ENCODE data around the gene SMARCE1.

Gene SMARCE1

GRCh38 chr17:40645943-40646342 lies 1.7 kb downstream of the SMARCE1 start:
- no peak for DNase-seq (ENCODE audit: low read depth in 2 of 2)

- no peak for DNase-seq (ENCODE audit: low read depth in 2 of 2)
Measured at GRCh38 chr17:40645291-40645690, 2.3 kb downstream of the SMARCE1 start.

GRCh38 chr17:40637931-40638330 lies 9.7 kb downstream of the SMARCE1 start:
- no peak for DNase-seq (ENCODE audit: low read depth in 2 of 2)

GRCh38 chr17:40633871-40634270 lies 13.7 kb downstream of the SMARCE1 start:
- no peak for DNase-seq (ENCODE audit: low read depth in 2 of 2)

DNA sequence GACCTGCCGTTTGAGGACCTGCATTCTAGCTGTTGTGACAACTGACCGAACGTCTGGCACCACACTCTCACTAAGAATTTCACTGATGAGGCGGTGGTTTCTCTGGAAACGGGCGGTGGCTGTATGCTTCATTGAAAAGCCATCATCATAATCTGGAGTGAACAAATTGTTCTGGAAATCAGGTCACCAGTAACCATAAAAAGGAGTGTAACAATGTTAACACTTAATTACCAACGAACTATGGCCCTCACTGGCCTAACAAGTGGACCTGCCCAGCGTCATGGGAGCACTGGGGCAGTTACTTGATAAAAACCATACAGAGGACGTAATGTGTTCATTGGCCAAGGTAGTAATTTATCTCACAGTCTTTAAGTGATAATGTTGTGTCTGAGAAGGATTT lies 15.4 kb downstream of the SMARCE1 start:
- no peak for DNase-seq (ENCODE audit: low read depth in 2 of 2)

DNA sequence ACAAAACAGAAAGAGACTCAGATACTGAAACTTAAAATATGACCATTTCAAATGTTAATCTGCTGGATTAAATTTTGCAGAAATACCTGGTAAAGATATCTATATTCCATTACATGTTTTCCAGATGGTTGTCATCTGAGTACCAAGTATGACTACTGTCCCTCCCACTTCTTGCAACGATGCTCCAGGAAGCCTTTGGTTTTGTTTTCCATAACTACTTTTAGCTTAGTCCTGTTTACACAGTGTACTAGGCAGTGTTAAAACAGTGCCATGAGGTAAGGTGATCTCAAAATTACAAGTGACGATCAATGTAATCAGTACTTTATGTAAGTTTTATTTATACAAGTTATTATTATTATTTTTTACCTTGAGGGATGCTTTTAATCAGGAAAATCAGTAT lies 17.8 kb downstream of the SMARCE1 start:
- no peak for DNase-seq (ENCODE audit: low read depth in 2 of 2)

DNA sequence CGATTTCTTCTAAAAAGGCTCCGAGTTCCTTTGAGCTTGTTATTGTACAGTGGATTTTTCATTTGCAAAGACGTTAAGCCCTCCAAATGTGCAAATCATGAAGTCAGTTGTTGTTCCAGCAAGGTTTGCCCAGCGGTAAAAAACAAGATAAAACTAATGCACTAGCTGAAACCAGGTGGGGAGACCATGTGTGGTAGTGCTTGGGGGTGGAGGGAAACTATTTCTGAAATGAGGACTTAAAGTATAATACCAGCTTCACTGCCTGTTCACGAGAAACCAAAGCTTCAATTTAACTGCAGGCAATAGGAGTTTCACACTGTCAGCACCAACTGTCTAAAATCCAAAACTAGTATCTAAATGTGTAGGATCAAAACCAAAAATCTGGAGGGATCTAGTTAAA lies 22.3 kb downstream of the SMARCE1 start:
- DNase-seq (ENCODE audit: low read depth in 2 of 2), result no peak

- no peak for DNase-seq (ENCODE audit: low read depth in 2 of 2)
Measured at GRCh38 chr17:40623419-40624210, 24.0 kb downstream of the SMARCE1 start.

DNA sequence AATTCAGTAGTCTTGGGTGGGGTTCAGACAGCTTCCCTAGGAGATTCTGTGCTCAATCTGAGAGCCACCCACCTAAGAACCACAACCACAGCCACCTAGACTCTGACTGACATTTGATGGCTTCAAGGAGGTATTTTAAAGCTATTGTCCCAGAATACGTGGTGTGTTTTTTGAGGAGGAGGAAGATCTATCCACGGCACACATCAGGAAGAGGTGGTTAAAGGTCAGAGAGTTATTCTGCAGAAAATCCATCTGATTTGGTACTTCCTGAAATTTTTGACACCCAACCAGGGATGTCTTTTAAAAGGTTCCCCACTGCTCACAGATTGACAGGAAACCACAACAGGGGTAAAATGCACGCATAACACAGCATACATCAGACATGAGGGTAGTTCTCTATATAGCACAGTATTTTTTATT lies 25.1 kb downstream of the SMARCE1 start:
- DNase-seq (ENCODE audit: low read depth in 2 of 2), result no peak

- no peak for DNase-seq (ENCODE audit: low read depth in 2 of 2)
Measured at GRCh38 chr17:40621578-40621977, 26.0 kb downstream of the SMARCE1 start.

DNA sequence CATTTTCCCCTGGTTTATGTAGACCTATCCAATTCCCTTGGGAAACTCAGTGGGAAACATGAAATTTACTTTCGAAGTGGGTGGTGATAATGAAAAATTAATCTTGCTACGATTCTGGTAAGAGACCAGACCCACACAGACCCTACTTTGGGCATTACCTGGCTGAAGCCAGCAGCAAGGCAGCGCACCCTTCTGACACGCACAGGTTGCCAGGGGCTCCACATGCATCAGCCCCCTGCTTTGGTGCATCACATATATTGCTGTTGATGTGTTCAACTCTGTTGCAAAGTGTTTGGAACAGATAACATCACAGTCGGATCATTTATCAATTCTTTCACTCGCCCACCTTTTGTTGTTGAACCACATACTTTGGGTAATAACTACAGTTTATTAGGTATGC lies 26.6 kb downstream of the SMARCE1 start:
- DNase-seq (ENCODE audit: low read depth in 2 of 2), result no peak

GRCh38 chr17:40618754-40619625 lies 28.6 kb downstream of the SMARCE1 start:
- no peak for DNase-seq (ENCODE audit: low read depth in 2 of 2)

GRCh38 chr17:40617678-40618240 lies 29.9 kb downstream of the SMARCE1 start:
- no peak for DNase-seq (ENCODE audit: low read depth in 2 of 2)

- DNase-seq (ENCODE audit: low read depth in 2 of 2), result no peak
Measured at GRCh38 chr17:40616592-40616991, 31.0 kb downstream of the SMARCE1 start.

- no peak for DNase-seq (ENCODE audit: low read depth in 2 of 2)
Measured at GRCh38 chr17:40615841-40616476, 31.7 kb downstream of the SMARCE1 start.

- no peak for DNase-seq (ENCODE audit: low read depth in 2 of 2)
Measured at GRCh38 chr17:40615068-40615840, 32.4 kb downstream of the SMARCE1 start.

GRCh38 chr17:40614431-40615067 lies 33.1 kb downstream of the SMARCE1 start:
- DNase-seq (ENCODE audit: low read depth in 2 of 2), result no peak

DNA sequence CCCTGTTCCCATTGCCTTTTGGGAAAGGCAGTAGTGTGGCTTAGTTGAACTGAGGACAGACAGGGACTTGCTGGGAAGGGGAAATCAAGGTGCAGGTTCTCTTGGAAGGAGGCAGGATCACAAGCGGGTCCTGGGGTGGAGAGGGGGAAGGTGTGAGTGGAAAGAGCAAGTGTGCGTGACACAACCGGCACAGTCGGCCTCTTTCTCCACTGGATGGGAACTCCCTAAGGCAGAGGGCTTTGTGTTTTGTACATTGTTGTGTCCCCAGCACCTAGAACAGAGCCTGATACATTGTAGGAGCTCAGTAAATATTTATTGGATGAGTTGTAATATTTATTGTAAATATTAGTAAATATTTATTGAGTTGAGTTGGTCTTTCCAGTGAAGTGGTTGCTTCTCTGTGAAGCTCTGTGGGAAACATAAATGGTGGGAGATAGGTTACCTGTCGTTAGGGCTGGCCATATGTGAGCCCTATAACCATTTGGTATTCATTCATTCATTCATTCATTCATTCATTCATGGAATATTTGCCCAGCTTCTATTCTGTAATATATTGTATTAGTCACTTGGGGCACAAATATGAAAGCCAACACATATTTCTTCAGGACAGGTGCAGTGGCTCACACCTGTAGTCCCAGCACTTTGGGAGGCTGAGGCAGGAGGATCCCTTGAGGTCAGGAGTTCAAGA lies 34.0 kb downstream of the SMARCE1 start:
- DNase-seq (ENCODE audit: low read depth in 2 of 2), result no peak

DNA sequence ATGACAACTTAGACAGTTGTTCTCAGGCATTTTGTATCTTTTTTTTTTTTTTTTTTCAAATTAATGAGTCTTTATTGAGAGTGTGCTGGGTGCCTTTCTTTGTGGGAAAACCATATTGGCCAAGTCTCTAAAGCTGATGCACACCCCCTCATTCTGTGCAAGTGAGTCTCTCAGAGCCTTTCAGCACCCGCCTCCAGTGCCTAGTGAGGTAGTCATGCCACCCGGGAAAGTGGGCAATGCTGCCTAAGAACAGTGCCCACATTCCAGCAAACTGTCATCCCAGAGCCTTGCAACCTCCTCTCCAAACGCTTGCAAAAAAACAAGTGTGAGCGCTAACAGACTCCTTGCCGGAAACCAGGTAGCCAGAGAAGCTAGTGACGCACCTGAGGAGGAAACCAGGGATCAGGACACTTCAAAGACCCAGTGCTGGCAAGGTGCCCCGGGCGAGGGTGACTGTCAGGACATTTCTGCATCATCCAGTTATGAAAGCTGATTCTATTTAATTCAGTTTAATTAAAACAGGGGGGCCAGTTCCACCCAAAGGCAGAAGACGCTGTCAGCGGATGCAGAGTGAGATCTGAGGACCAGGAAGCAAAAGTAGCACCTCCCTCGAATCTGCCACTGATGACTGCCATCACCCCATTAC lies 34.9 kb downstream of the SMARCE1 start:
- peak in 1 of 2 donors; percentile 47 for DNase-seq (ENCODE audit: low read depth in 2 of 2)
